ENCODE data around the gene RALGPS1.
"Not testable (repeated sequence)": the region's sequence is repeated elsewhere in the genome, so short reads cannot be mapped to it uniquely, and the experiment has no call there.

Gene RALGPS1

DNA sequence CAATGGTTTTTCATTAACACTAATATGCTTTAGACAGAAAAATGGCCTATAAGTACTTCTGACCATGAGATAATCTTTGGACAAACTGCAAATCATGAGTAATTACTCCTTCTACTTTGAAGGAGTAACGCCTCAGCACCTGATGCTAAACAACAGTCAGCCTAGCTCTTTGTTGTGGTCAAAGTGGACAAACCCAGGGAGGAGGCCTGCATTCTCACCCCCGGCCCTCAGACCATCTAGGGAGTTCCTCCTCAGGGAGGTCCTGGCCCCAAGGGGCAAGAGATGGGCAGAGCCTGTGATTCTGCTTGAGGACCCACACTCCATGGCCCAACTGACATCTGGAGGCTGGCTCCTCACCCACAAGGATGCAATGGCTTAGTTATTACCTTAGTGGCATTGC is 256.1 kb downstream of the RALGPS1 start:
- Histone ChIP-seq H3K27ac (no peak overlapping the region), H3K9me3 (no peaks in the 10 kb centered on the region), H3K36me3 (peaks cover 13% of the 10 kb centered on the region), H3K4me1 (ENCODE audit: control insufficient read depth in 1 of 2, insufficient read depth in 1 of 2, low read depth in 1 of 2, low read length in 1 of 2) (peaks cover 0 to 9% of the 10 kb centered on the region in 2 experiments), H3K27me3 (no peaks in the 10 kb centered on the region), H3K4me3 (ENCODE audit: low read depth in 1 of 2, low read length in 1 of 2) (no peak overlapping the region)
- TF ChIP-seq, protein P1, sequence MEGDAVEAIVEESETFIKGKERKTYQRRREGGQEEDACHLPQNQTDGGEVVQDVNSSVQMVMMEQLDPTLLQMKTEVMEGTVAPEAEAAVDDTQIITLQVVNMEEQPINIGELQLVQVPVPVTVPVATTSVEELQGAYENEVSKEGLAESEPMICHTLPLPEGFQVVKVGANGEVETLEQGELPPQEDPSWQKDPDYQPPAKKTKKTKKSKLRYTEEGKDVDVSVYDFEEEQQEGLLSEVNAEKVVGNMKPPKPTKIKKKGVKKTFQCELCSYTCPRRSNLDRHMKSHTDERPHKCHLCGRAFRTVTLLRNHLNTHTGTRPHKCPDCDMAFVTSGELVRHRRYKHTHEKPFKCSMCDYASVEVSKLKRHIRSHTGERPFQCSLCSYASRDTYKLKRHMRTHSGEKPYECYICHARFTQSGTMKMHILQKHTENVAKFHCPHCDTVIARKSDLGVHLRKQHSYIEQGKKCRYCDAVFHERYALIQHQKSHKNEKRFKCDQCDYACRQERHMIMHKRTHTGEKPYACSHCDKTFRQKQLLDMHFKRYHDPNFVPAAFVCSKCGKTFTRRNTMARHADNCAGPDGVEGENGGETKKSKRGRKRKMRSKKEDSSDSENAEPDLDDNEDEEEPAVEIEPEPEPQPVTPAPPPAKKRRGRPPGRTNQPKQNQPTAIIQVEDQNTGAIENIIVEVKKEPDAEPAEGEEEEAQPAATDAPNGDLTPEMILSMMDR (IDR thresholded peaks at IDR 0.05): no peak

DNA sequence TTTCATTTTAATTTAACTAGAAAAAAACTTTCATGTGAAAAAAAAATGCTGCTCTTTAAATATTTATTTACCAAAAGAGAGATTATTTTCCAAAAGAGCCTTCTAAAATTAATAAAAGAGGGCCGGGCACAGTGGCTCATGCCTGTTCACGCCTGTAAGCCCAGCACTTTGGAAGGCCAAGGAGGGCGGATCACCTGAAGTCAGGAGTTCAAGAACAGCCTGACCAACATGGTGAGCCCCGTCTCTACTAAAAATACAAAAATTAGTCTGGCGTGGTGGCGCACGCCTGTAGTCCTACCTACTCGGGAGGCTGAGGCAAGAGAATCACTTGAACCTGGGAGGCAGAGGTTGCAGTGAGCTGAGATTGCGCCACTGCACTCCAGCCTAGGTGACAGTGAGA is 256.8 kb downstream of the RALGPS1 start:
- not testable (repeated sequence) for H3K9me3 ChIP-seq; H3K4me3 ChIP-seq (ENCODE audit: low read depth in 1 of 2, low read length in 1 of 2); H3K4me1 ChIP-seq (ENCODE audit: control insufficient read depth in 1 of 2, insufficient read depth in 1 of 2, low read depth in 1 of 2, low read length in 1 of 2); H3K27me3 ChIP-seq; H3K27ac ChIP-seq
- peaks cover 13% of the 10 kb centered on the region for H3K36me3 ChIP-seq

DNA sequence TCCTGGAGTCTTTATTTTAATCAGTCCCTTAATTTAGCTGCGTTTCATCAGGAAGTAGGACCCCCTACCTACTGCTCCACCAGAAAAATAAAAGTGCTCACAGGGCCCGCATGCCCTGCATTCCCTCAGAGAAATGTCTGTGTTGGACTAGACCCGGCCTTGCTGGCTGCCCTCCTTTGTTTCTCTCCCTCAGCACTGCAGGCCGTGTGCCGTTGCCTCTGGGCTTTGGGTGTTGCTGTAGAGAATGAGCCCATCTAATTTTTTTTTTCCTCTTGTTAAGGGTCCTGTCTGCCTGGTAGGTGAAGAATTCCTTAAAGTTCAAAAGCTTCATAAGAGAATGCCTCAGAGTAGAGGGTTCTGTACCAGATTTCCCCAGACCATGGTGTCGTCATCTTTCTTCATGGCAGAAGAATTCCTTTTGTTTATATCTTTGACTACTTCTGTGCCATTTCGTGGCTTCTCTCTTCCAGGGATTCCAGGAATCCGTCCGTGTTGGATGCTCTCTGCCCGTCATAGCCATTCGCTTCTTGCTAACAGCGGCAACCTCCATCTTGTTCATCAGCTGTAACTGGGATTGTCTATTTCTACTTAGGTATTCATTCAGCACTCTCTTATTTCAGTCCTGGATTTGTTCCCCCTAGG is 257.6 kb downstream of the RALGPS1 start:
- Histone ChIP-seq H3K4me1 (ENCODE audit: control insufficient read depth in 1 of 2, insufficient read depth in 1 of 2, low read depth in 1 of 2, low read length in 1 of 2) (peaks cover 3 to 11% of the 10 kb centered on the region in 2 experiments), H3K9me3 (no peaks in the 10 kb centered on the region), H3K4me3 (ENCODE audit: low read depth in 1 of 2, low read length in 1 of 2) (no peak overlapping the region), H3K36me3 (peaks cover 13% of the 10 kb centered on the region), H3K27ac (no peak overlapping the region), H3K27me3 (no peaks in the 10 kb centered on the region)
- TF ChIP-seq, protein P1 (IDR thresholded peaks at IDR 0.05): no peak

DNA sequence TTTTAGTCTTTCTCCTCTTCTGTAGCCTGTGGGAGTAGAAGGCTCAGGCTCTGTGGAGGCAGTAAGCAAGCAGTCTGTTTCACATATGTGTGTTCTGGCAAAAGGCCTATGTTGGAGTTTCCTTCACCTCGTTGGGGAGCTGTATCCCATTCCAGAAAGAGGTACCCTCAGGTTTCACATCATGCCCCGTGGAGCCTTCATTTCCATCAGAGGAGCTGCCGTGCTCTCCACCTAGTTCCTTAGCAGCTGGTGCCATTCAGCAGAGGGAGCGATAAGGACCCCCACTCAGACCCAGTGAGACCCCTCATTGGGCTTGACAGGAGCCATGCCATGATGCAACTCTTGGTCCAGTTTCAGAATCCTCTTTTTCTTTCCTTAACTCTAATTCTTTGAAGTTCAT is 258.5 kb downstream of the RALGPS1 start:
- no peaks in the 10 kb centered on the region for H3K9me3 ChIP-seq
- H3K4me1 ChIP-seq (ENCODE audit: control insufficient read depth in 1 of 2, insufficient read depth in 1 of 2, low read depth in 1 of 2, low read length in 1 of 2): peaks cover 8 to 14% of the 10 kb centered on the region in 2 experiments
- H3K27ac ChIP-seq: no peak overlapping the region
- H3K36me3 ChIP-seq: peaks cover 13% of the 10 kb centered on the region
- TF ChIP-seq, protein P1 (IDR thresholded peaks at IDR 0.05): no peak
- no peaks in the 10 kb centered on the region for H3K27me3 ChIP-seq
- no peak overlapping the region for H3K4me3 ChIP-seq (ENCODE audit: low read depth in 1 of 2, low read length in 1 of 2)

DNA sequence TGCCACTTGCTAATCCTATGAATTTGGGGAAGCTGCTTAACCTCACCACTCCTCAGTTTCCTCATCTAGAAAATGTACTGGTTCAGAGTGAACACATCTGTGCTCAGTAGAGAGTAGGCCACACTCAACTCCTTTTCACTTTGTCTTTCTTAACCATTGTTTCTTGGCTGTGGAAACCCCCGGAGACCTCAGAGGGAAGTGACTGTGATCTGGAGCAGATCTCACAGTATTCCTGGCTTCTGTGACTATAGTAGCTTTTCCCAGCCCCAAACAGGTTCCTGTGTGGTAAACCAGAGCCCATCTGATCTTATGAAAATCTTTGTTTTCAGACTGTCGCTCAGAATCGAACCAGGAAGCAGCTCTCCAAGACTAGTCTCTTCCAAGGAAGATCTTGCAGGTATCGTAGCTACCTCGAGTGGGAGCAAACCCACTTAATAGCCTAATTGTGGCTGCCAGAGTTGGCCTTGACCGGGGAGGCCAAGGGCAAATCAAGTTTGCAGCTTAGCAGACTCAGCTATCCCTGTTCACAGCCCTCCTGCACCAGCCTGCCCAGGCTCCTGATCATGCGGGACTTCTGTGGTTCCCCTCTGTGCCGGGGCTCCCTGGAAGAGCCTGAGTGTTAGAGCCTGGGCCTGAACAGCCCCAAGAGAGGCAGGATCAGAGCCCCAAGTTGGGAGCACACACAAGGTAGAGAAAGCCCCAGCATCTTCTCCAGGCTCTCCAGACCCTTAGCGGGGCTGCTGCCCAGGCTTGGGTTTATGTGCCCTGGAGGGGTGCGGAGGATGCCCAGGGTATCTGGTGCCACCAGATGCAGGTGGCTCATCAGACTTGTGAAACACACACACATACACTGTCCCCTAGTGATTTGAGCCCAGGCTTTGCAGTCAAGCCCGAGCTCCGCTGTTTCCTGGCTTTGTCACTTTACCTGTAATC is 260.1 kb downstream of the RALGPS1 start:
- Histone ChIP-seq H3K27ac (no peak overlapping the region), H3K9me3 (no peaks in the 10 kb centered on the region), H3K36me3 (peaks cover 7% of the 10 kb centered on the region), H3K4me3 (ENCODE audit: low read depth in 1 of 2, low read length in 1 of 2) (no peak overlapping the region), H3K27me3 (no peaks in the 10 kb centered on the region), H3K4me1 (ENCODE audit: control insufficient read depth in 1 of 2, insufficient read depth in 1 of 2, low read depth in 1 of 2, low read length in 1 of 2) (peaks cover 8 to 14% of the 10 kb centered on the region in 2 experiments)
- TF ChIP-seq, protein P1 (IDR thresholded peaks at IDR 0.05): no peak

DNA sequence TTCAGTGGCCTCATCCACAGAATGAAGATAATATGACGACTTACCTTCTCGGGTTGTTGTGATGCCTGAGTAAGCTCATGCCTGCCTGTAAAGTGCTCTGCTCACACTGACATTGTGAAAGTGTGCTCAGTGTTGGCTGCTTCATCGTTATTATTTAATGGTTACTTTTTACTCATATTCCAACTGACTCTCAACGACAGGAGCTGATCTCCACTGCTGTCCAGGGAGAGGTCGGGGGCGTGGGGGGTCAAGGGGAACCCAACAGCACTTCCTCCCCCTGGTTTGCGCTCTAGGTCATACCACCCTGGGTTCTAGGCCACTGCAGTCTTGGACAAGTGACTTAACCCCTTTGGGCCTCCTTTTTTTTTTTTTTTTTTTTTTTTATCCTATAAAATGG is 260.7 kb downstream of the RALGPS1 start:
- Histone ChIP-seq H3K36me3 (peaks cover 7% of the 10 kb centered on the region), H3K27me3 (no peaks in the 10 kb centered on the region), H3K9me3 (no peaks in the 10 kb centered on the region), H3K4me1 (ENCODE audit: control insufficient read depth in 1 of 2, insufficient read depth in 1 of 2, low read depth in 1 of 2, low read length in 1 of 2) (peaks cover 8 to 14% of the 10 kb centered on the region in 2 experiments), H3K27ac (no peak overlapping the region), H3K4me3 (ENCODE audit: low read depth in 1 of 2, low read length in 1 of 2) (no peak overlapping the region)
- TF ChIP-seq, protein P1 (IDR thresholded peaks at IDR 0.05): no peak
